MCF 10A (cell line): ENCODE results near the gene MARS1. TPM values are rescaled to one million over a fixed set of nuclear protein-coding genes. Genes with fewer than 3 reads are reported as not detected.

Source experiments
- BruUV-seq: library from RNA; stranded (reverse); fragments of 400-500 nt; replicated peaks from 2 replicates; lab custom pipeline; 2021; lab: Mats Ljungman, UMichigan
- CTCF ChIA-PET: fragments of 300-600 bp; sonication (Branson Sonifier 250); formaldehyde crosslinking; extraction: SDS; loops from one replicate; lab custom pipeline; 2021; ENCODE audit warnings: antibody characterized with exemption, inconsistent platforms; lab: Yijun Ruan, JAX
- POLR2A ChIA-PET: fragments of 300-600, 350-650 bp; sonication (Branson Sonifier 250); formaldehyde crosslinking; extraction: SDS; loops from one replicate; lab custom pipeline; 2020; ENCODE audit warnings: antibody characterized with exemption, inconsistent platforms; lab: Yijun Ruan, JAX
- DNase-seq: peaks from one replicate; pipeline ENCODE4 v3.0.0-alpha.2; 2018; ENCODE audit not compliant: unreplicated experiment
- H3K27ac Mint-ChIP-seq: one replicate; pipeline ENCODE4 v1.8.0; 2022; ENCODE audit warnings: mild to moderate bottlenecking, low read depth, mixed read lengths; ENCODE audit not compliant: unreplicated experiment
- H3K27me3 Mint-ChIP-seq: one replicate; pipeline ENCODE4 v1.8.0; 2022; ENCODE audit warnings: mixed read lengths; ENCODE audit not compliant: insufficient read depth, unreplicated experiment
- H3K36me3 Mint-ChIP-seq: one replicate; pipeline ENCODE4 v1.8.0; 2022; ENCODE audit warnings: mild to moderate bottlenecking, moderate library complexity, mixed read lengths; ENCODE audit not compliant: insufficient read depth, unreplicated experiment
- H3K4me1 Mint-ChIP-seq: one replicate; pipeline ENCODE4 v1.8.0; 2022; ENCODE audit warnings: mixed read lengths; ENCODE audit not compliant: insufficient read depth, unreplicated experiment
- H3K4me3 Mint-ChIP-seq: one replicate; pipeline ENCODE4 v1.8.0; 2022; ENCODE audit warnings: mild to moderate bottlenecking, moderate library complexity, mixed read lengths; ENCODE audit not compliant: unreplicated experiment
- H3K9me3 Mint-ChIP-seq: one replicate; pipeline ENCODE4 v1.8.0; 2022; ENCODE audit warnings: mixed read lengths; ENCODE audit not compliant: unreplicated experiment
- intact Hi-C: fragments of 100-400 bp; cut with micrococcal nuclease; formaldehyde crosslinking; loops from 2 replicates; pipeline ENCODE4 v1.14.1; 2022
- total RNA-seq: library from RNA; stranded (reverse); gene quantifications from 2 replicates; pipeline ENCODE4 v1.2.3, GENCODE V29; 2022
- TF ChIP-seq, protein P1 (sequence below): fragments of 200-600 bp; IDR thresholded peaks from one replicate; pipeline ENCODE4 v1.8.0; 2022; ENCODE audit warnings: antibody characterized with exemption, mild to moderate bottlenecking; ENCODE audit not compliant: unreplicated experiment

The MARS1 gene
- total RNA-seq, 1 experiment from 2014 or later = 762 TPM

GRCh38 chr12:57528831-57529555 is 41.1 kb downstream of the MARS1 start:
- no peaks in the 10 kb centered on the region for H3K27me3 Mint-ChIP-seq

DNA sequence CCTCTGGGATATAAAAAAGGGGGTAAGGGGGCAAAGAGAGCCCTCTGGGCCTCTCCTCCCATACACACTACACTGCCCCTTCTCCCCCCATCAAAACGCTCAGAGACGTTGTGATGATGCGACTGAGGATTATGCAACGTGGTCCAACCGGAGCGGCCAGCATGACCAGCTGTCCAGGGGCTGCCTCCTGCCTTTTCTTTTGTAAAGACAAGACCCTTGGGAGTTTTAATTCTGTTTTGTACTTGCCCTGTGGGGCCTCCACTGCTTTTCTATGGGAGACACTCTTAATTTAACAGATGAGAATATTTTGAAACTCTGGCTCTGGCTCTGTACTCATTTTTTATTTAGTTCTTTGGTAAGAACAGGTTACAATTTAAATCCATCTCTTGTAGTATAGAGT is 42.0 kb downstream of the MARS1 start:
- TF ChIP-seq, protein P1, sequence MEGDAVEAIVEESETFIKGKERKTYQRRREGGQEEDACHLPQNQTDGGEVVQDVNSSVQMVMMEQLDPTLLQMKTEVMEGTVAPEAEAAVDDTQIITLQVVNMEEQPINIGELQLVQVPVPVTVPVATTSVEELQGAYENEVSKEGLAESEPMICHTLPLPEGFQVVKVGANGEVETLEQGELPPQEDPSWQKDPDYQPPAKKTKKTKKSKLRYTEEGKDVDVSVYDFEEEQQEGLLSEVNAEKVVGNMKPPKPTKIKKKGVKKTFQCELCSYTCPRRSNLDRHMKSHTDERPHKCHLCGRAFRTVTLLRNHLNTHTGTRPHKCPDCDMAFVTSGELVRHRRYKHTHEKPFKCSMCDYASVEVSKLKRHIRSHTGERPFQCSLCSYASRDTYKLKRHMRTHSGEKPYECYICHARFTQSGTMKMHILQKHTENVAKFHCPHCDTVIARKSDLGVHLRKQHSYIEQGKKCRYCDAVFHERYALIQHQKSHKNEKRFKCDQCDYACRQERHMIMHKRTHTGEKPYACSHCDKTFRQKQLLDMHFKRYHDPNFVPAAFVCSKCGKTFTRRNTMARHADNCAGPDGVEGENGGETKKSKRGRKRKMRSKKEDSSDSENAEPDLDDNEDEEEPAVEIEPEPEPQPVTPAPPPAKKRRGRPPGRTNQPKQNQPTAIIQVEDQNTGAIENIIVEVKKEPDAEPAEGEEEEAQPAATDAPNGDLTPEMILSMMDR = no peak
- POLR2A ChIA-PET = interaction anchor here (0.6 to 1.5 kb wide), 4 partner anchors 9 to 61 kb away, joined by 3 to 4 read pairs (median 4); partner anchors contain the start of genes DDIT3 and PIP4K2C
- DNase-seq = no peak
- Mint-ChIP-seq H3K27me3 (no peaks in the 10 kb centered on the region), H3K9me3 (no peaks in the 10 kb centered on the region), H3K36me3 (peaks cover 84% of the 10 kb centered on the region), H3K4me3 (no peak overlapping the region), H3K4me1 (no peaks in the 10 kb centered on the region), H3K27ac (peak overlapping the region; percentile 23)
- CTCF ChIA-PET = interaction anchor here (0.8 kb wide), 1 partner anchor 54 kb away, joined by 5 read pairs; no protein-coding TSS in a partner anchor
- BruUV-seq = TSS peak; percentile 46
- intact Hi-C loops = no loop called here

More at GRCh38 chr12:57528831-57529555, 41.1 kb downstream of the MARS1 start:
- Mint-ChIP-seq H3K36me3 (peaks cover 78% of the 10 kb centered on the region), H3K4me1 (peaks cover 7% of the 10 kb centered on the region), H3K9me3 (no peaks in the 10 kb centered on the region), H3K27ac (peak overlapping the region; percentile 23), H3K4me3 (no peak overlapping the region)
- no peak for DNase-seq
- intact Hi-C loops = no loop called here
- BruUV-seq = no TSS peak
- POLR2A ChIA-PET = interaction anchor here (0.6 to 0.7 kb wide), 2 partner anchors 18 to 204 kb away, joined by 4 read pairs; no protein-coding TSS in a partner anchor
- CTCF ChIA-PET = interaction anchor here (0.9 kb wide), 1 partner anchor 12 kb away, joined by 3 read pairs; no protein-coding TSS in a partner anchor
- TF ChIP-seq, protein P1 = no peak

- H3K36me3 Mint-ChIP-seq = peaks cover 80% of the 10 kb centered on the region
- TF ChIP-seq, protein P1 = no peak
- ChIA-PET CTCF (interaction anchor here (0.8 kb wide), 1 partner anchor 53 kb away, joined by 5 read pairs; no protein-coding TSS in a partner anchor), POLR2A (interaction anchor here (0.6 to 1.5 kb wide), 6 partner anchors 10 to 1183 kb away, joined by 3 to 4 read pairs (median 3); partner anchors contain the start of genes DDIT3 and PIP4K2C)
- BruUV-seq = TSS peak; percentile 86
- no peaks in the 10 kb centered on the region for H3K4me1 Mint-ChIP-seq
- no peak overlapping the region for H3K4me3 Mint-ChIP-seq
- H3K9me3 Mint-ChIP-seq = no peaks in the 10 kb centered on the region
- intact Hi-C loops = no loop called here
- H3K27ac Mint-ChIP-seq = no peak overlapping the region
- no peaks in the 10 kb centered on the region for H3K27me3 Mint-ChIP-seq
- DNase-seq = no peak
Observed at GRCh38 chr12:57530396-57531142, 42.7 kb downstream of the MARS1 start.
